H54 (cell line): ENCODE data around the gene IRF8.

ENCODE experiments used
- DNase-seq: peaks from one replicate; pipeline ENCODE4 v3.0.0; 2011; ENCODE audit warnings: low spot score, mixed read lengths; ENCODE audit not compliant: insufficient read length
- FAIRE-seq: peaks from 3 replicates; lab custom pipeline; 2011; peaks lifted over from hg19 to GRCh38; lab: Jason Lieb, UNC
- POLR2A ChIP-seq: IDR thresholded peaks from 2 replicates; pipeline ENCODE4 v1.6.1; 2011; ENCODE audit warnings: low read depth, mild to moderate bottlenecking, low read length

Gene IRF8

GRCh38 chr16:85917012-85917411, 18.1 kb downstream of the IRF8 start:
- no peak for DNase-seq
- TF ChIP-seq POLR2A, result no peak
- no peak for FAIRE-seq

GRCh38 chr16:85917959-85918358, 19.0 kb downstream of the IRF8 start:
- no peak for DNase-seq
- TF ChIP-seq POLR2A, result no peak
- no peak for FAIRE-seq

GRCh38 chr16:85918436-85918835, 19.5 kb downstream of the IRF8 start:
- DNase-seq (no peak), FAIRE-seq (no peak)
- TF ChIP-seq POLR2A, result no peak

GRCh38 chr16:85919271-85920267, 20.6 kb downstream of the IRF8 start:
- DNase-seq (no peak), FAIRE-seq (no peak)
- no peak for TF ChIP-seq POLR2A

- FAIRE-seq, result no peak
- no peak for TF ChIP-seq POLR2A
Observed at GRCh38 chr16:85921026-85921425, 22.1 kb downstream of the IRF8 start.

GRCh38 chr16:85923153-85924021, 24.4 kb downstream of the IRF8 start:
- no peak for TF ChIP-seq POLR2A
- no peak for DNase-seq
- FAIRE-seq, result no peak

More at GRCh38 chr16:85921026-85921425, 22.1 kb downstream of the IRF8 start:
- DNase-seq, result no peak

GRCh38 chr16:85924675-85925074, 25.7 kb downstream of the IRF8 start:
- FAIRE-seq, result no peak
- TF ChIP-seq POLR2A, result no peak
- DNase-seq, result no peak

- DNase-seq (no peak), FAIRE-seq (no peak)
- TF ChIP-seq POLR2A, result no peak
Observed at GRCh38 chr16:85926370-85926769, 27.4 kb downstream of the IRF8 start.

GRCh38 chr16:85927371-85927770, 28.4 kb downstream of the IRF8 start:
- no peak for TF ChIP-seq POLR2A
- FAIRE-seq (no peak), DNase-seq (no peak)

GRCh38 chr16:85927959-85928358, 29.0 kb downstream of the IRF8 start:
- FAIRE-seq (no peak), DNase-seq (no peak)
- no peak for TF ChIP-seq POLR2A

- no peak for TF ChIP-seq POLR2A
- no peak for FAIRE-seq
- DNase-seq, result no peak
Observed at GRCh38 chr16:85928401-85928820, 29.4 kb downstream of the IRF8 start.

GRCh38 chr16:85929259-85929721, 30.3 kb downstream of the IRF8 start:
- FAIRE-seq (no peak), DNase-seq (no peak)
- TF ChIP-seq POLR2A, result no peak

- FAIRE-seq (no peak), DNase-seq (no peak)
- no peak for TF ChIP-seq POLR2A
Observed at GRCh38 chr16:85930301-85930700, 31.3 kb downstream of the IRF8 start.
